Kidney tubule cell (primary cell): ENCODE data around the gene SIRT5.

Source experiments
- DNase-seq: peaks from one replicate; pipeline ENCODE4 v3.0.0-alpha.2; 2018; ENCODE audit warnings: low spot score

The SIRT5 gene

DNA sequence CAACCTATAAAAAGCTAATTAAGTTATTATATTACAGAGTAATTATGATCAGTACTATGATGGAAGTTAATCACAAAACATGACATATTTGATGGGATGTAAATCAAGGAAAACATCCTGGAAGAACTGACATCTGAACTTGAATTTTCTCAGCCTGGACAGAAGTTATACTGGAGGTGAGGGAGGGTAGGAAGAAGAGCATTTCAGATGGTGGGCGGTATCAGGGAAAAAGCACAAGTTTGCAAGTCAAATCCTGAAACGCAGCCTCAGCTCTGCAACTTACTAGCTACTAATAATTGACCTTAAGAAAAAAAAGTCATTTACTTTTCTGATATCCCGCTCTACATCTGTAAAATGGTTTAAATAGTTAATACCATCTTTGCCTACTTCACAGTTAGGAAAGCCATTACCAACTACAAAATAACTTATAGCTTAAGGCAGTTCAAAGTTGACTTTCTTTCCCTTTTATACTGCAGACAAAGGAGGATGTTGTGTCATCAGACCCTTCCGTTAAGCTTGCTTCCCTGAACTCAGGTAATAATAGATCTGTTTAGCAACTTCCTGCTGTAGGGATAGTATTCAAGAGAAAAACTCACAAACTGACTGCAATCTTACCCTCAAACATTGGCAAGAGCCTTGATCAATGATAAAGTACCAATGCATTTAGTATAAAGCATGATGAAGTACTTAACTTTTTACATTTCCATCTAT lies 61.7 kb downstream of the SIRT5 start:
- DNase-seq = no peak

DNA sequence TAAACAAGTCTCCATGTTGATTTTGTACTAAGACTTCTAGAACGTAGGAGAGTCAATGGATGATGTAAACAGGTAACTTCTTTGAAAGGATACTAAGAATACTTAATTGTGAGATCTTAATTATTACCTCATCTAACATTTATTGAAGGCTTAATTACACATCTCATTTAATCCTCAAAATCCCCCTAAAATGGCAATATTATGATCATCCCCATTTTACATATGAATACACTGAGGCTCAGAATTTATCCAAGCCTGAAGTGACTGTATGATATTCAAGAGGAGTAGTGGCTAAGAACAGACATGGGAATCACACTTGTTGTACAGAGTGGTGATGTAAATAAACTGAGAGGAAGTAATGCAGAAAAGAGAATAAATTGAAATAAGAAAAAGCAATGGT lies 63.6 kb downstream of the SIRT5 start:
- no peak for DNase-seq

DNA sequence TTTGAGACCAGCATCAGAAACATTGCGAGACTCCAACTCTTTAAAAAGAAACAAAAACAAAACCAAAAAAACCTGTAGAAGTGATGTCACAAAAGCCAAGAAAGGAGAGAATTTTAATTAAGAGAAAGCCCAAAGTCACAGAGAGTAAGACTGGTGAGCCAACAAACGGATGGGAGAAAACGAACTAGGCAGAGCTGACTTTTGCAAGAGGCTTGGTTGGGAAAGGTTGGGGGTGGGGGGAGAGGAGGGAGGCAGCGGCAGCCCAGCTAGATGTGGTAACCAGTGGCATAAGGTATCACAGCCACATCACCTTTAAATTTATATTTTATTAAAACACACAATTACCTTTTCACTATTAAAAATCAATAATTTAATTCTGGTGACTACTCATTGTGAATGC lies 64.2 kb downstream of the SIRT5 start:
- DNase-seq = no peak

DNA sequence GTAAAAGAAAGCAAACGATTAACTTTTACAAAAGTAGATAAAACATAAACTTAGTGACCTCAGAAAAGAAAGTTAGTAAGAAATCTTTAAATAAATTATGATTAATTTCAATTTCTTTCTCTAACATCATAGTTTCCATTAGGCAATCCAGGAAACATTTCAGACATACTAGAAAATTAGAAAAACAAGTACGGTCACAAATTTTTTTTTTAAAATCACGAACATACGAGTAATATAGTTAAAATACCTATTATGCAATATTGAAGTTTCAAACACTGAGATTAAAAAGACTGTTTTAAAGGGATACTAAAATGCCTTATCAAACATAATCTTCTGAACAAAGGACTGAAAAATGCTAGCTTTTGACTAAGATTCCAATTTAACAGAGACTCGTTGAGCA lies 66.9 kb downstream of the SIRT5 start:
- no peak for DNase-seq

DNA sequence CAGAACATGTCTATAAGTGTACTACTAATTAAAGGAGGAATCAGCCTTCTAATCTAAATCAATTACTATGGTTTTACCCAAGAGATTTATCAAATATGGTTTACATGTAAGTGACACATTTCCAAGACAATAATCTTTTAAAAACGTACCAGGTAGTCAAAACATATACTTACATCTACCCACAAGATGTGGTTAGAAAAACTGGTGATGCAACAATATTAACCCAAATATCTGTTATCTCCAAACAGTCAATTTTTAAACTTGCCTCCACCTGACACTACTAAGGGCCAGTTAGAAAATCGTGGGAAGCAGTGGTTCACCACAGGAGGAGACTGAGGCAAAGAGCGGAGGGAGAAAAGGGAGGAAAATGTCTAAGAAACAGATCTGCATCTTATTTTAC lies 68.7 kb downstream of the SIRT5 start:
- DNase-seq = no peak

DNA sequence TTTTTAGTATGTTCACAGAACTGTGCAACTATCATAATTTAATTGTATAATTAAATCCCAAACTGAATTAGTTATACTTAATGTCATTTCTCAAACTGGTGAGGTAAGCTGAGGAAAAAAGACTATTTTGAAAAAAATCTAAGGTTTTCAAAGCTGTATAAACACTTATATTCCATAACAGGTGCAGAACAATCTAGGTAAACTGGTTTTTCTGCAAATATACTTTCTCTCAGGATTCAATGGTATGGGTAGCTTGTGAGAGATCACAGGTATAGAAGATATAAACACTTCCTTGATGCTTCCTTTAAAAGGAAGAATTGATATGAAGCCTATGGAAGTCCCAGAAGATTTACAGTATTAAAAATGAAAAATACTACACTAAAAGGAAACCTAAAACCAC lies 74.4 kb downstream of the SIRT5 start:
- no peak for DNase-seq

DNA sequence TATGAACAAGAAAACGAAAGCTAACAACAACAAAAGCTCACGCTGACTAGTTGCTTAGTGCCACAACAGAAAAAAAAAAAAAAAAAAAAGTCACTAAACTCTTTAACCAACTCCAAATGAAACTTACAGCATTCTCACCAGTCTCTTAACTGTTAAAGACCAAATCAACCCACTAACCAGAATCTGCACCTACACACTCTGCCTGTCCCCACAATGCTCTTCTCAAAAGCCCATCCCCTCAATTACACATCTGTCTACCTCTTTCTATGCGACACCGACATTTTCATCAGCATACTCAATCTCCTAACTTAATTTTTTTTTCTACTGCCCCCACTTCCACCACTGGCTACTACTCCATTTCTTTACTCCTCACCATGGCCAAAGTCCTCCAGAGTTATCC lies 75.0 kb downstream of the SIRT5 start:
- no peak for DNase-seq

DNA sequence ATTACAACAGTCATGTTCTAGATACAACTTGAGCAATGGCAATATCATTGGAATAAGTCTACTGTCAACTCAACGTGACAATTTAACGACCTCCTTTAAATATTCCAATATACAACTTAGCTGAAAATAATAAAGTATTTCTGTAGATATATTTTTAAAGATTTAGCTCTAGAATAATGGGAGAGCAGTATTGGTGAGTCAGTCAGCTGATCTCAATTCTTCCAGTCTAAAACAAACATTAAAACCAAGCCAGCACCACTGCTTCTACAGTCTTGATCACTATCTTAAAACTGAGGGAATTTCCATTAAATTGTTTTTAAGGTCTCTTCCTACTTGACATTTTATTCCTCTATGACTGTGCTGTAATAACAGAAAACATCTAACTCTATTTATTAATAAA lies 78.9 kb downstream of the SIRT5 start:
- DNase-seq = peak; percentile 12

DNA sequence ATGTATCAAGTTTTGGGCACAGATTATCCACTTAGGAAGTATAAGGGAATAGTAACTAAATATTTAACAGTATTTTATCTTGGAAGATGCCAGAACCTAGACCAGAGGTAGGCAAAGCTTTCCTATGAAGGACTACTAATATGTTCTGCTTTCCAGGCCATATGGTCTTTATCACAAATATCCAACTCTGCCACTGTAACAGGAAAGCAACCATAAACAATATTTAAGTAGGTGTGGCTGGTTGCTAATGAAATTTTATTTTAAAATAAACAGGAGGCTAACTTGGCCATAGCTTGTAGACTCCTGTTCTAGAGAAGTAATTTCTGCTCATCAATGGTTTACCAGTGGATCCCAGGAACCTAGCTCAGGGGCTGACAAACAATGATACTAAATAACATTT lies 80.1 kb downstream of the SIRT5 start:
- DNase-seq = no peak

DNA sequence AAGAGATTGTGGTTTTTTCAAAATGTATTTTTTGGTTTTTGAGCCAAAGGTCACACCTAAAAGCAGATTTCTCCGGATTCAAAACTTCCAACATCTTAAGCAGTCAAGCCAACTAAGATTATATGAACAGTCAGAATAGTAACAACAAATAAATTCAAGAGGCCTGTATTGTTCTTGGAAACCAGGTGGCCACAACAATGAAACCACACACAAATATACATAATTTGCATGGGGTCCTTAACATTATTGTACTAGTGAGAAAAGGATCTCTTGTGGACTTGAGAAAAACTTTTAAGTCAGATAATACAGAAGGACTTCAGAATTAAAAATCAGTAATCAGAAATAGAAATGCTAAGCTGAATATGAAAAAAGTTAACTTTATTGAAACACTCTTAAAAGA lies 81.3 kb downstream of the SIRT5 start:
- DNase-seq = no peak

DNA sequence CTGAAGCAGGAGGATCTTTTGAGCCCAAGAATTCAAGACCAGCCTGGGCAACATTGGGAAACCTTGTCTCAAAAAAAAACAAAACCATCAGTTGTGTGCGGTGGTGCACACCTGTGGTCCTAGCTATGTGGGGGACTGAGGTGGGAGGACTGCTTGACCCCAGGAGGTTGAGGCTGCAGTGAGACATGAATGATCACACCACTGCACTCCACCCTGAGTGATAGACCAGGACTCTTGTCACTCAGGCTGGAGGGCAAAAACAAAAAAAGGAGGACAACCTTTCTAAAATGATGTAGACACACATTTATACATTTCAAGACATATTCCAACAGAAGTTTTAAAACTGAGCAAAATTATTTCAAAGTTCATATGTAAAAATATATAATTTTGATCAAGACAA lies 85.9 kb downstream of the SIRT5 start:
- DNase-seq = no peak

DNA sequence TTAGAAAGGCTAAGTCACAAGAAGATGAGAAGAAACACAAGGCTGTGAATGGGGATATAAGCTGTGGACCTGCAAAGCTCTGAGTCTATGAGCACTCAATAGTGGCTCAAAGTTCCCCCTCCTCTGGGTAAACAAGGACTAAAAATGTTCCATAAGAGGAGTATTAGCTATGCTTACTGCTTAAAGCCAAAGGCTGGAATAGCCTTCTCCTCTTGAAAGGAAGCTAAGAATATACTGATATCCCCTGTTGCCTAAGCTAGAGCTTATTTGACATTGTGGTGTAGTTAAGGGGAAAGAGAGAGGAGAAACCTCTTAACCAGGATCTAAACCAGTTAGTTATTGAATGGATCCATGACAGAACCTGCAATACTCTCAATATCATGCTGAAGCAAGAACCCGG lies 86.5 kb downstream of the SIRT5 start:
- no peak for DNase-seq

DNA sequence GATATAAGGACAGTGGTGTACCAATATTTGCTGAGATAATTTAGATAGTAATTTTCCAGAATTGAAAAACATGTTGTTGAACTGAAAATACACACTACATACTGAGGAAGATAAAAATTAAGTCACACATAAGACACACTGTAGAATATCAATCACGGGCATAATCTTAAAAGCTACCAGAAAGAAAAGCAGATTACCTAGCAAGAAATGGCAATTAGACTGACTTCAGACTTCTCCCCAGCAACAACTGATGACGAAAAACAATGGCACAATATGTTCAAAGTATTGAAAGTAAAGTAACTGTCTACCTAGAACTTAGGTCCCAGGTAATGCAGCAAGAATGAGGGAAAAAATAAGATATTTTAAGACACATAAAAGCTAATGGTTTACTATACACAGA lies 87.2 kb downstream of the SIRT5 start:
- no peak for DNase-seq

DNA sequence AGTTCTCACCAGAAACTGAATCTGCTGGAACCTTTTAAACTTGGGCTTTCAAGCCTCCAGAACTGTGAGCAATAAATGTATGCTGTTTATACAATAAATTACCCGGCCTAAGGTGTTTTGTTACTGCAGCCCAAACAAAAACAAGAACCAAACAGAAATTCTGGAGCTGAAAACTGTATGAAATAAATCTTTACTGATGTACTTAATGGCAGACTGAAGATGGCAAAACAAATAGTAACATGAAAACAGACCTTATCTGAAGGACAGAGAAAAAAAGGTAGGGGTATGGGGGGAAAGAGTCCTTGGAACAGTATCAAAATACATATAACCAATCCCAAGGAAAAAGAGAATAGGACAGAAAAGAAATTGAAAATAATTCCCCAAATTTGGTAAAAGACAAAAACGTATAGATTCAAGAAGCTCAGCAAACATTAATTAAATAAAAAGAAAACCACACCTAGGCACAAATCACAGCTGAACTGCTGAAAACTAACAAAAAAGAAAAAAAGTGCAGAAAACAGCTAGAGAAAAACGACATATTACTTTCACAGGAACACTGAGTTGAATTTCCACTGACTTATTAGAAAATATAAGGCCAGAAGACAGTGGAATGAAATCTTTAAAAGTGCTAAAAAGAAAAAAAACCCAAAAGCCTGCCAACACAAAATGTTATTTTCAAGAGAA lies 88.4 kb downstream of the SIRT5 start:
- no peak for DNase-seq

DNA sequence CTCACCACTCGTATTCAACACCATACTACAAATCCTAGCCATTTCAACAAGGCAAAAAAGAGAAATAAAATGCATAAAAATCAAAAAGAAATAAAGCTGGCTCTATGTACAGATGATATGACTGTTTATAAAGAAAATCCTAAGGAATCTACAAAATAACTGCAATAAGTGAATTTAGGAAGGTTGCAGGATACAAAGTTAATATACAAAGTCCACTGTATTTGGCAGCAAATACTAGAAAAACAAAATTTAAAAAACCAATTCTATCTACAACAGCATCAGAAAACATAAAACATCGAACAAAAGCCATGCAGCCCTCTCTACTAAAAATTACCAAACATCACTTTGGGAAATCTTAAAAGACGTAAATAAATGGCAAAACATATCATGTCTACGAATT lies 89.6 kb downstream of the SIRT5 start:
- no peak for DNase-seq
